PFSK-1 (cell line): ENCODE results near the gene ZNF557.
"Not testable (repeated sequence)": the region's sequence is repeated elsewhere in the genome, so short reads cannot be mapped to it uniquely, and the experiment has no call there.

ENCODE experiments used
- FOXP2 ChIP-seq: optimal IDR thresholded peaks from 2 replicates; pipeline ENCODE3; 2011; ENCODE audit warnings: borderline replicate concordance, control low read depth, inconsistent platforms; ENCODE audit not compliant: insufficient read depth; ENCODE audit errors: extremely low read length, extremely low read depth
- POLR2AphosphoS5 ChIP-seq: IDR thresholded peaks from 2 replicates; pipeline ENCODE4 v1.6.1; 2012; ENCODE audit warnings: low read depth, mild to moderate bottlenecking, control low read depth, low read length, moderate library complexity
- REST ChIP-seq, 2 experiments: IDR thresholded peaks; 2 replicates each; pipeline versions ENCODE4 v1.6.1 to v1.8.0; 2011 to 2012; ENCODE audit warnings: low read depth in 2 of 2, low read length in 2 of 2, control low read depth in 1 of 2, inconsistent platforms in 1 of 2, mild to moderate bottlenecking in 1 of 2, moderate library complexity in 1 of 2; ENCODE audit not compliant: insufficient read depth in 1 of 2

- TF ChIP-seq REST (IDR thresholded peaks at IDR 0.05; ENCODE audit: insufficient read depth in 1 of 2, low read depth in 2 of 2, low read length in 2 of 2); POLR2AphosphoS5; FOXP2: not testable (repeated sequence)
These were observed 29.4 kb upstream of the ZNF557 start, which contains the start of gene MBD3L4 for GRCh38 chr19:7040079-7040478.
